Vagina (tissue), 2 donors: Measurements from ENCODE around the gene LSM6. TPM values are rescaled to one million over a fixed set of nuclear protein-coding genes. Genes with fewer than 3 reads are reported as not detected.

Source experiments
- DNase-seq, 2 donors: peaks; one replicate each; pipeline ENCODE4 v3.0.0-alpha.2; 2017; ENCODE audit errors: extremely low spot score in 2 of 2
- H3K27ac ChIP-seq: fragments of 200-600 bp; sonication (generic); one replicate; pipeline ENCODE4 v1.5.1; 2019
- H3K27me3 ChIP-seq: fragments of 200-600 bp; sonication (generic); one replicate; pipeline ENCODE4 v1.5.1; 2019
- H3K36me3 ChIP-seq, 2 donors: fragments of 200-600 bp; sonication (generic); one replicate each; pipeline ENCODE4 v1.5.1; 2017 to 2019
- H3K4me1 ChIP-seq: fragments of 200-600 bp; sonication (generic); one replicate; pipeline ENCODE4 v1.5.1; 2019
- H3K4me3 ChIP-seq, 2 donors: fragments of 200-600 bp; sonication (generic); 1 replicate in 1 of 2; 2 replicates in 1 of 2; pipeline ENCODE4 v1.5.1; 2016 to 2019
- H3K9me3 ChIP-seq: fragments of 200-600 bp; sonication (generic); one replicate; pipeline ENCODE4 v1.5.1; 2019
- CTCF ChIP-seq, 3 experiments: fragments of 450-650 bp in 2 of 3; fragments of 200-600 bp in 1 of 3; sonication (generic) in 1 of 3; IDR thresholded peaks; one replicate each; pipeline ENCODE4 v1.5.1; 2017 to 2019; ENCODE audit warnings: antibody characterized with exemption in 3 of 3, mild to moderate bottlenecking in 2 of 3, moderate library complexity in 2 of 3
- POLR2A ChIP-seq, 2 donors: fragments of 450-650 bp; IDR thresholded peaks; one replicate each; pipeline ENCODE4 v1.6.1; 2017; ENCODE audit warnings: antibody characterized with exemption in 2 of 2, mild to moderate bottlenecking in 2 of 2, moderate library complexity in 2 of 2
- POLR2AphosphoS5 ChIP-seq, 2 donors: sonication (generic); formaldehyde crosslinking; IDR thresholded peaks; one replicate each; pipeline ENCODE4 v1.9.0; 2017; ENCODE audit warnings: antibody characterized with exemption in 2 of 2, mild to moderate bottlenecking in 2 of 2, low read depth in 1 of 2; ENCODE audit not compliant: insufficient read depth in 1 of 2
- intact Hi-C: fragments of 100-400 bp; cut with DNase I; formaldehyde crosslinking; loops from one replicate; pipeline ENCODE4 v1.15.1; 2023
- total RNA-seq: library from RNA; depleted of rRNA; stranded (reverse); fragments of >200 nt; gene quantifications from one replicate; pipeline ENCODE4 v1.2.3, GENCODE V29; 2016

Gene LSM6
- total RNA-seq, 1 donor from 2014 or later, result 13.3 TPM

- Histone ChIP-seq H3K4me3 (no peak overlapping the region), H3K4me1 (no peaks in the 10 kb centered on the region), H3K36me3 (no peaks in the 10 kb centered on the region), H3K27me3 (no peaks in the 10 kb centered on the region), H3K9me3 (no peaks in the 10 kb centered on the region), H3K27ac (no peak overlapping the region)
- no peak for DNase-seq
- no peak for TF ChIP-seq POLR2A (IDR thresholded peaks at IDR 0.05)
- TF ChIP-seq POLR2AphosphoS5 (IDR thresholded peaks at IDR 0.05; ENCODE audit: insufficient read depth in 1 of 2, low read depth in 1 of 2), result no peak
- intact Hi-C loops, result no loop called here
Observed at GRCh38 chr4:146158036-146158745, 17.3 kb upstream of the LSM6 start.

- H3K9me3 ChIP-seq, result no peaks in the 10 kb centered on the region
- H3K4me1 ChIP-seq, result no peaks in the 10 kb centered on the region
- no peak overlapping the region for H3K4me3 ChIP-seq
- intact Hi-C loops, result no loop called here
- no peak for TF ChIP-seq POLR2A (IDR thresholded peaks at IDR 0.05)
- no peak for TF ChIP-seq POLR2AphosphoS5 (IDR thresholded peaks at IDR 0.05; ENCODE audit: insufficient read depth in 1 of 2, low read depth in 1 of 2)
- TF ChIP-seq CTCF (IDR thresholded peaks at IDR 0.05), result no peak
- no peak for DNase-seq
- H3K27me3 ChIP-seq, result no peaks in the 10 kb centered on the region
- no peaks in the 10 kb centered on the region for H3K36me3 ChIP-seq
- no peak overlapping the region for H3K27ac ChIP-seq
Observed at GRCh38 chr4:146159384-146160058, 16.0 kb upstream of the LSM6 start.

GRCh38 chr4:146161243-146161642, 14.3 kb upstream of the LSM6 start:
- Histone ChIP-seq H3K4me1 (no peaks in the 10 kb centered on the region), H3K27me3 (no peaks in the 10 kb centered on the region), H3K36me3 (no peaks in the 10 kb centered on the region), H3K27ac (no peak overlapping the region), H3K4me3 (no peak overlapping the region), H3K9me3 (no peaks in the 10 kb centered on the region)
- intact Hi-C loops, result no loop called here
- TF ChIP-seq POLR2A (IDR thresholded peaks at IDR 0.05) (no peak), CTCF (IDR thresholded peaks at IDR 0.05) (no peak), POLR2AphosphoS5 (IDR thresholded peaks at IDR 0.05; ENCODE audit: insufficient read depth in 1 of 2, low read depth in 1 of 2) (no peak)
- no peak for DNase-seq

- intact Hi-C loops, result no loop called here
- Histone ChIP-seq H3K27ac (no peak overlapping the region), H3K36me3 (no peaks in the 10 kb centered on the region), H3K4me1 (no peaks in the 10 kb centered on the region), H3K27me3 (no peaks in the 10 kb centered on the region), H3K9me3 (no peaks in the 10 kb centered on the region), H3K4me3 (no peak overlapping the region)
- DNase-seq, result no peak
- TF ChIP-seq POLR2A (IDR thresholded peaks at IDR 0.05), result no peak
- no peak for TF ChIP-seq CTCF (IDR thresholded peaks at IDR 0.05)
- TF ChIP-seq POLR2AphosphoS5 (IDR thresholded peaks at IDR 0.05; ENCODE audit: insufficient read depth in 1 of 2, low read depth in 1 of 2), result no peak
Observed at GRCh38 chr4:146165221-146165620, 10.3 kb upstream of the LSM6 start.

- TF ChIP-seq POLR2A (IDR thresholded peaks at IDR 0.05) (no peak), POLR2AphosphoS5 (IDR thresholded peaks at IDR 0.05; ENCODE audit: insufficient read depth in 1 of 2, low read depth in 1 of 2) (no peak), CTCF (IDR thresholded peaks at IDR 0.05) (no peak)
- H3K27me3 ChIP-seq, result no peaks in the 10 kb centered on the region
- H3K36me3 ChIP-seq, result no peaks in the 10 kb centered on the region
- intact Hi-C loops, result no loop called here
- no peaks in the 10 kb centered on the region for H3K4me1 ChIP-seq
- no peak overlapping the region for H3K4me3 ChIP-seq
- H3K9me3 ChIP-seq, result no peaks in the 10 kb centered on the region
- H3K27ac ChIP-seq, result no peak overlapping the region
- DNase-seq, result no peak
Observed at GRCh38 chr4:146165840-146166239, 9.7 kb upstream of the LSM6 start.
